H9 (cell line): ENCODE results near the gene KCNK5. TPM values are rescaled to one million over a fixed set of nuclear protein-coding genes. Genes with fewer than 3 reads are reported as not detected.

Source experiments
- DNase-seq: peaks from one replicate; pipeline ENCODE4 v3.0.0-alpha.2; 2017
- H2AFZ ChIP-seq: one replicate; pipeline ENCODE4 v1.6.1; 2013; ENCODE audit warnings: mild to moderate bottlenecking, low read length, control low read depth, moderate library complexity
- H2AK5ac ChIP-seq: 2 replicates; pipeline ENCODE4 v1.6.1; 2013; ENCODE audit warnings: low read length, control low read depth, mixed read lengths; ENCODE audit not compliant: insufficient read length
- H2BK120ac ChIP-seq: one replicate; pipeline ENCODE4 v1.6.1; 2013; ENCODE audit warnings: low read depth, mild to moderate bottlenecking, low read length, control low read depth, inconsistent platforms; ENCODE audit not compliant: poor library complexity, severe bottlenecking
- H2BK12ac ChIP-seq: 2 replicates; pipeline ENCODE4 v1.6.1; 2013; ENCODE audit warnings: low read length, control low read depth, mixed read lengths, low read depth; ENCODE audit not compliant: insufficient read length
- H2BK15ac ChIP-seq: 2 replicates; pipeline ENCODE4 v1.6.1; 2013; ENCODE audit warnings: low read depth, low read length, control low read depth
- H2BK20ac ChIP-seq: one replicate; pipeline ENCODE4 v1.6.1; 2013; ENCODE audit warnings: low read depth, mild to moderate bottlenecking, low read length, control low read depth, inconsistent platforms; ENCODE audit not compliant: poor library complexity, severe bottlenecking
- H2BK5ac ChIP-seq: 2 replicates; pipeline ENCODE4 v1.6.1; 2013; ENCODE audit warnings: low read length, control low read depth, mixed read lengths; ENCODE audit not compliant: insufficient read length
- H3K14ac ChIP-seq: 2 replicates; pipeline ENCODE4 v1.6.1; 2013; ENCODE audit warnings: low read length, control low read depth; ENCODE audit not compliant: insufficient read depth
- H3K18ac ChIP-seq: 2 replicates; pipeline ENCODE4 v1.6.1; 2013; ENCODE audit warnings: low read depth, mild to moderate bottlenecking, mixed read lengths, low read length, control low read depth; ENCODE audit not compliant: insufficient read length
- H3K23ac ChIP-seq: 2 replicates; pipeline ENCODE4 v1.6.1; 2013; ENCODE audit warnings: low read length, control low read depth, mixed read lengths, low read depth; ENCODE audit not compliant: insufficient read length
- H3K23me2 ChIP-seq: 2 replicates; pipeline ENCODE4 v1.6.1; 2013; ENCODE audit warnings: low read depth, mild to moderate bottlenecking, mixed read lengths, low read length, control low read depth; ENCODE audit not compliant: insufficient read length, poor library complexity, severe bottlenecking
- H3K27ac ChIP-seq: 2 replicates; pipeline ENCODE4 v1.5.1; 2013; ENCODE audit warnings: low read length, control low read depth, mixed read lengths, low read depth; ENCODE audit not compliant: insufficient read length
- H3K27me3 ChIP-seq: 2 replicates; pipeline ENCODE4 v1.6.1; 2013; ENCODE audit warnings: low read length, control low read depth, inconsistent platforms; ENCODE audit not compliant: insufficient read depth
- H3K4ac ChIP-seq: 2 replicates; pipeline ENCODE4 v1.6.1; 2013; ENCODE audit warnings: low read depth, mild to moderate bottlenecking, control low read depth, inconsistent platforms, low read length, moderate library complexity
- H3K4me1 ChIP-seq: 2 replicates; pipeline ENCODE4 v1.6.1; 2013; ENCODE audit warnings: low read length, control low read depth, inconsistent platforms; ENCODE audit not compliant: insufficient read depth
- H3K4me2 ChIP-seq: 2 replicates; pipeline ENCODE4 v1.6.1; 2013; ENCODE audit warnings: low read length, control low read depth, mixed read lengths; ENCODE audit not compliant: insufficient read length, insufficient read depth
- H3K56ac ChIP-seq: 2 replicates; pipeline ENCODE4 v1.6.1; 2013; ENCODE audit warnings: low read depth, mild to moderate bottlenecking, mixed read lengths, low read length, control low read depth; ENCODE audit not compliant: insufficient read length
- H3K79me1 ChIP-seq: 2 replicates; pipeline ENCODE4 v1.6.1; 2013; ENCODE audit warnings: low read depth, mild to moderate bottlenecking, moderate library complexity, low read length, control low read depth, inconsistent platforms; ENCODE audit not compliant: insufficient read depth, poor library complexity, severe bottlenecking
- H3K79me2 ChIP-seq: 2 replicates; pipeline ENCODE4 v1.6.1; 2013; ENCODE audit warnings: low read length, control low read depth, inconsistent platforms; ENCODE audit not compliant: insufficient read depth
- H3K9ac ChIP-seq: 2 replicates; pipeline ENCODE4 v1.6.1; 2013; ENCODE audit warnings: low read length, control low read depth, mixed read lengths; ENCODE audit not compliant: insufficient read length; ENCODE audit errors: extremely low read depth
- H3K9me3 ChIP-seq: one replicate; pipeline ENCODE4 v1.6.1; 2013; ENCODE audit warnings: low read depth, low read length, inconsistent platforms; ENCODE audit not compliant: control insufficient read depth
- H3T11ph ChIP-seq: one replicate; pipeline ENCODE4 v1.6.1; 2013; ENCODE audit warnings: mild to moderate bottlenecking, low read length, control low read depth, inconsistent platforms
- H4K20me1 ChIP-seq: one replicate; pipeline ENCODE4 v1.6.1; 2013; ENCODE audit not compliant: control insufficient read depth, insufficient read length, insufficient read depth
- H4K5ac ChIP-seq: 2 replicates; pipeline ENCODE4 v1.6.1; 2013; ENCODE audit warnings: low read depth, mild to moderate bottlenecking, mixed read lengths, low read length, control low read depth; ENCODE audit not compliant: insufficient read length
- H4K8ac ChIP-seq: replicated peaks from 2 replicates; pipeline ENCODE4 v1.6.1; 2013; ENCODE audit warnings: low read length, control low read depth, mixed read lengths, low read depth; ENCODE audit not compliant: insufficient read length
- H4K91ac ChIP-seq: 2 replicates; pipeline ENCODE4 v1.6.1; 2013; ENCODE audit warnings: low read depth, mild to moderate bottlenecking, moderate library complexity, mixed read lengths, low read length, control low read depth; ENCODE audit not compliant: insufficient read length
- H3K27ac Mint-ChIP-seq, 3 experiments: 2 replicates in 2 of 3; 3 replicates in 1 of 3; pipeline ENCODE4 v1.8.0; 2020 to 2021; ENCODE audit warnings: mixed read lengths in 3 of 3, mild to moderate bottlenecking in 1 of 3, moderate library complexity in 1 of 3
- H3K27me3 Mint-ChIP-seq: 2 replicates; pipeline ENCODE4 v1.8.0; 2021; ENCODE audit warnings: low read depth, mild to moderate bottlenecking, moderate library complexity, mixed read lengths
- H3K36me3 Mint-ChIP-seq, 3 experiments: 2 replicates in 2 of 3; 3 replicates in 1 of 3; pipeline ENCODE4 v1.8.0; 2020 to 2021; ENCODE audit warnings: low read depth in 3 of 3, mixed read lengths in 3 of 3; ENCODE audit not compliant: insufficient read depth in 1 of 3
- H3K4me1 Mint-ChIP-seq, 2 experiments: 2 replicates each; pipeline ENCODE4 v1.8.0; 2020; ENCODE audit warnings: mixed read lengths in 2 of 2
- H3K4me3 Mint-ChIP-seq, 2 experiments: 2 replicates in 1 of 2; 3 replicates in 1 of 2; pipeline ENCODE4 v1.8.0; 2020 to 2021; ENCODE audit warnings: mild to moderate bottlenecking in 2 of 2, mixed read lengths in 2 of 2, moderate library complexity in 1 of 2
- H3K9me3 Mint-ChIP-seq, 2 experiments: 2 replicates in 1 of 2; 3 replicates in 1 of 2; pipeline ENCODE4 v1.8.0; 2020; ENCODE audit warnings: mild to moderate bottlenecking in 2 of 2, mixed read lengths in 2 of 2, moderate library complexity in 1 of 2
- CTCF ChIP-seq: fragments of 200-600 bp; sonication (generic); conservative IDR thresholded peaks from 3 replicates; pipeline ENCODE4 v1.8.0; 2021; ENCODE audit warnings: antibody characterized with exemption, mild to moderate bottlenecking
- WGBS: extraction: QIAGEN DNeasy Blood & Tissue Kit; methylation state at CpG from one replicate; pipeline ENCODE4 v1.1.7; 2013; ENCODE audit warnings: missing lambda C conversion rate, low lambda C conversion rate, mixed read lengths; ENCODE audit not compliant: insufficient read length; ENCODE audit errors: extremely low coverage; 5-methylcytosine and 5-hydroxymethylcytosine counted together
- total RNA-seq: library from RNA; stranded (reverse); gene quantifications from 2 replicates; pipeline ENCODE4 v1.2.1, GENCODE V29; 2021

KCNK5 gene
- total RNA-seq, 1 experiment from 2014 or later = 30.0 TPM

GRCh38 chr6:39167866-39168625, 61.2 kb downstream of the KCNK5 start:
- Histone ChIP-seq H3K9me3 (peaks cover 11% of the 10 kb centered on the region), H3K23me2 (no peaks in the 10 kb centered on the region), H4K91ac (no peak overlapping the region), H3K27me3 (no peaks in the 10 kb centered on the region; the same call in 1 of the 2 replicates), H3K9ac (no peak overlapping the region), H3K79me2 (no peaks in the 10 kb centered on the region), H4K20me1 (no peaks in the 10 kb centered on the region), H3K27ac (no peak overlapping the region), H3K79me1 (no peaks in the 10 kb centered on the region), H2BK15ac (no peak overlapping the region), H3K18ac (no peak overlapping the region), H3K4me2 (no peak overlapping the region), H2BK20ac (no peak overlapping the region), H2AK5ac (no peak overlapping the region), H4K5ac (no peak overlapping the region), H3K4me1 (no peaks in the 10 kb centered on the region), H3K56ac (no peak overlapping the region), H3T11ph (no peak overlapping the region), H3K23ac (no peak overlapping the region), H3K14ac (no peak overlapping the region), H2AFZ (no peak overlapping the region), H2BK5ac (no peak overlapping the region), H2BK12ac (no peak overlapping the region), H4K8ac (no peak overlapping the region), H3K4ac (no peak overlapping the region), H2BK120ac (no peak overlapping the region)
- WGBS = no CpG with 5 or more reads among the region's 10 CpGs
- Mint-ChIP-seq H3K27ac (no peak overlapping the region), H3K36me3 (peaks cover 5 to 12% (median 7%) of the 10 kb centered on the region in 3 experiments; a peak in 5 of 7 replicates), H3K4me3 (no peak overlapping the region), H3K4me1 (peaks cover 5% of the 10 kb centered on the region in 2 experiments; a peak in 2 of 4 replicates), H3K27me3 (peaks cover 6% of the 10 kb centered on the region), H3K9me3 (peaks cover 5 to 6% of the 10 kb centered on the region in 2 experiments; a peak in 3 of 5 replicates)
- DNase-seq = no peak
- TF ChIP-seq CTCF = no peak
